Aorta (tissue), 5 donors: Measurements from ENCODE around the gene ADCY6. TPM values are rescaled to one million over a fixed set of nuclear protein-coding genes. Genes with fewer than 3 reads are reported as not detected.

Source experiments
- ATAC-seq: fragments of 200-7000 bp; cut with Tn5 transposase; one replicate; pipeline ENCODE4 v1.9.1; 2022; ENCODE audit warnings: moderate library complexity; ENCODE audit not compliant: low FRiP score
- DNase-seq, 2 donors: peaks; one replicate each; pipeline ENCODE4 v3.0.0-alpha.2; 2020
- H3K27ac ChIP-seq, 2 donors: one replicate each; pipeline ENCODE4 v1.5.1; 2013; ENCODE audit warnings: low read length in 2 of 2, mild to moderate bottlenecking in 2 of 2, moderate library complexity in 2 of 2, control low read depth in 1 of 2, inconsistent platforms in 1 of 2, low read depth in 1 of 2
- H3K27me3 ChIP-seq, 2 donors: one replicate each; pipeline ENCODE4 v1.6.1; 2013; ENCODE audit warnings: control low read depth in 1 of 2, low read length in 1 of 2, mild to moderate bottlenecking in 1 of 2, moderate library complexity in 1 of 2; ENCODE audit not compliant: insufficient read depth in 2 of 2, control insufficient read depth in 1 of 2
- H3K36me3 ChIP-seq, 2 donors: one replicate each; pipeline ENCODE4 v1.6.1; 2013; ENCODE audit warnings: control low read depth in 1 of 2, low read length in 1 of 2, mild to moderate bottlenecking in 1 of 2; ENCODE audit not compliant: insufficient read depth in 2 of 2, control insufficient read depth in 1 of 2
- H3K4me1 ChIP-seq, 2 donors: one replicate each; pipeline ENCODE4 v1.6.1; 2013; ENCODE audit warnings: low read length in 2 of 2, control low read depth in 1 of 2, mild to moderate bottlenecking in 1 of 2, moderate library complexity in 1 of 2; ENCODE audit not compliant: insufficient read depth in 2 of 2, control insufficient read depth in 1 of 2
- H3K4me3 ChIP-seq, 2 donors: one replicate each; pipeline ENCODE4 v1.5.1; 2013; ENCODE audit warnings: low read length in 2 of 2, control low read depth in 1 of 2, mild to moderate bottlenecking in 1 of 2
- H3K9me3 ChIP-seq: one replicate; pipeline ENCODE4 v1.6.1; 2013; ENCODE audit warnings: mild to moderate bottlenecking, low read length; ENCODE audit not compliant: control insufficient read depth
- WGBS, 2 donors: extraction: QIAGEN DNeasy Blood & Tissue Kit; methylation state at CpG; one replicate each; pipeline ENCODE4 v1.1.7; 2013; 5-methylcytosine and 5-hydroxymethylcytosine counted together
- intact Hi-C, 2 donors: fragments of 100-400 bp; cut with DNase I; formaldehyde crosslinking; loops; one replicate each; pipeline versions ENCODE4 v1.14.2 to v1.15.0; 2022
- polyA plus RNA-seq, 2 donors: library from polyadenylated mRNA; stranded (reverse); fragments of 200-250 nt; gene quantifications; one replicate each; pipeline ENCODE4 v1.2.3, GENCODE V29; 2013
- total RNA-seq, 2 donors: library from RNA; stranded (reverse); fragmentation: NEBNext Ultra II Directional; extraction: Animal tissue kit (Norgen Biotek cat#: 25700); gene quantifications; one replicate each; pipeline ENCODE4 v1.2.1, GENCODE V29; 2021
- donor health status: healthy with polysubstance abuse.
- donor health status: Bipolar disorder and iron deficiency.
- donor health status: DM: no; HTN: no; CAD: no.
- donor health status: DM: no; HTN: no; CAD: no.
- donor health status: DM: yes; HTN: yes; CAD: no.

Gene ADCY6
- total and polyA plus RNA-seq, 4 donors: 12.9 to 89.7 (median 76.3) TPM

- no peaks in the 10 kb centered on the region for H3K9me3 ChIP-seq
- H3K36me3 ChIP-seq: peaks cover 0 to 6% of the 10 kb centered on the region in 2 donors
- no peak overlapping the region for H3K4me3 ChIP-seq
- WGBS, 2 donors: 34 to 36% methylated on average over 11 of the region's 11 CpGs
- H3K27ac ChIP-seq: peak overlapping the region; percentile 44 to 75
- intact Hi-C loops: no loop called here
- ATAC-seq (no peak), DNase-seq (no peak)
- no peaks in the 10 kb centered on the region for H3K27me3 ChIP-seq
- H3K4me1 ChIP-seq: peaks cover 0 to 3% of the 10 kb centered on the region in 2 donors
Observed at GRCh38 chr12:48780381-48781025, 8.4 kb downstream of the ADCY6 start.

- intact Hi-C loops: no loop called here
- 0 to 3% methylated on average over 3 of the region's 3 CpGs for WGBS, 2 donors
- Histone ChIP-seq H3K27ac (peak overlapping the region; percentile 44 to 77), H3K4me1 (peaks cover 0 to 3% of the 10 kb centered on the region in 2 donors), H3K4me3 (no peak overlapping the region), H3K27me3 (no peaks in the 10 kb centered on the region), H3K36me3 (peaks cover 0 to 6% of the 10 kb centered on the region in 2 donors), H3K9me3 (no peaks in the 10 kb centered on the region)
- peak; percentile 88 to 89 for DNase-seq
- peak; percentile 86 for ATAC-seq
Observed at GRCh38 chr12:48779869-48780268, 9.0 kb downstream of the ADCY6 start.

- Histone ChIP-seq H3K36me3 (peaks cover 2 to 12% of the 10 kb centered on the region in 2 donors), H3K4me3 (no peak overlapping the region), H3K27me3 (no peaks in the 10 kb centered on the region), H3K9me3 (no peaks in the 10 kb centered on the region), H3K4me1 (peaks cover 0 to 3% of the 10 kb centered on the region in 2 donors), H3K27ac (no peak overlapping the region)
- no peak for ATAC-seq
- no peak for DNase-seq
- intact Hi-C loops: no loop called here
- WGBS, 2 donors: 77 to 78% methylated on average over 16 of the region's 16 CpGs
Observed at GRCh38 chr12:48777501-48778400, 11.1 kb downstream of the ADCY6 start.

GRCh38 chr12:48776956-48777355 lies 11.9 kb downstream of the ADCY6 start:
- 85 to 88% methylated on average over 6 of the region's 6 CpGs for WGBS, 2 donors
- no peaks in the 10 kb centered on the region for H3K27me3 ChIP-seq
- peaks cover 2 to 11% of the 10 kb centered on the region in 2 donors for H3K36me3 ChIP-seq
- no peak for DNase-seq
- no peak overlapping the region for H3K4me3 ChIP-seq
- H3K9me3 ChIP-seq: no peaks in the 10 kb centered on the region
- no peak overlapping the region for H3K27ac ChIP-seq
- peaks cover 0 to 3% of the 10 kb centered on the region in 2 donors for H3K4me1 ChIP-seq
- intact Hi-C loops: no loop called here
- no peak for ATAC-seq

GRCh38 chr12:48775991-48776649 lies 12.8 kb downstream of the ADCY6 start:
- intact Hi-C loops: no loop called here
- DNase-seq (no peak), ATAC-seq (no peak)
- Histone ChIP-seq H3K4me1 (no peaks in the 10 kb centered on the region), H3K36me3 (peaks cover 2 to 15% of the 10 kb centered on the region in 2 donors), H3K4me3 (no peak overlapping the region), H3K27me3 (no peaks in the 10 kb centered on the region), H3K27ac (no peak overlapping the region), H3K9me3 (no peaks in the 10 kb centered on the region)
- 87 to 88% methylated on average over 29 of the region's 29 CpGs for WGBS, 2 donors

- Histone ChIP-seq H3K4me3 (no peak overlapping the region), H3K4me1 (no peaks in the 10 kb centered on the region), H3K36me3 (peaks cover 2 to 20% of the 10 kb centered on the region in 2 donors), H3K27me3 (no peaks in the 10 kb centered on the region), H3K27ac (no peak overlapping the region), H3K9me3 (no peaks in the 10 kb centered on the region)
- WGBS, 2 donors: 94 to 95% methylated on average over 8 of the region's 8 CpGs
- no peak for ATAC-seq
- no peak for DNase-seq
- intact Hi-C loops: no loop called here
Observed at GRCh38 chr12:48775299-48775698, 13.6 kb downstream of the ADCY6 start.

- Histone ChIP-seq H3K27ac (no peak overlapping the region), H3K27me3 (no peaks in the 10 kb centered on the region), H3K4me3 (no peak overlapping the region), H3K4me1 (no peaks in the 10 kb centered on the region), H3K9me3 (no peaks in the 10 kb centered on the region), H3K36me3 (peaks cover 2 to 20% of the 10 kb centered on the region in 2 donors)
- ATAC-seq (no peak), DNase-seq (no peak)
- intact Hi-C loops: no loop called here
- WGBS, 2 donors: 25 to 34% methylated on average over 2 of the region's 2 CpGs
Observed at GRCh38 chr12:48774516-48774915, 14.4 kb downstream of the ADCY6 start.

- 84 to 85% methylated on average over 5 of the region's 5 CpGs for WGBS, 2 donors
- Histone ChIP-seq H3K27me3 (no peaks in the 10 kb centered on the region), H3K9me3 (no peaks in the 10 kb centered on the region), H3K4me3 (no peak overlapping the region), H3K4me1 (no peaks in the 10 kb centered on the region), H3K36me3 (peaks cover 2 to 20% of the 10 kb centered on the region in 2 donors), H3K27ac (no peak overlapping the region)
- DNase-seq (no peak), ATAC-seq (no peak)
- intact Hi-C loops: no loop called here
Observed at GRCh38 chr12:48773686-48774085, 15.2 kb downstream of the ADCY6 start.
